ENCODE data around the gene KCNN4.

Gene KCNN4

GRCh38 chr19:43779820-43780219 is 953 bp downstream of the KCNN4 start:
- POLR2A ChIA-PET = interaction anchor here (0.8 kb wide), 1 partner anchor 47 kb away, joined by 3 read pairs; the partner anchor contains the start of gene ZNF283
- CTCF ChIA-PET = interaction anchor here (1.0 to 17.4 kb wide), 4 partner anchors 10 to 225 kb away, joined by 3 to 203 read pairs (median 90); no protein-coding TSS in a partner anchor
- Histone ChIP-seq H3K4me3 (ENCODE audit: low read depth, low read length) (no peak overlapping the region), H3K9me3 (ENCODE audit: control insufficient read depth, insufficient read depth, low read depth, low read length) (no peaks in the 10 kb centered on the region), H3K36me3 (ENCODE audit: control insufficient read depth in 2 of 2, insufficient read depth in 1 of 2, low read length in 2 of 2) (no peaks in the 10 kb centered on the region), H3K4me1 (ENCODE audit: control insufficient read depth, insufficient read depth, low read length) (peaks cover 7% of the 10 kb centered on the region), H3K27ac (ENCODE audit: extremely low read depth, low read depth, low read length) (no peak overlapping the region)
- TF ChIP-seq GLIS1 (tag by site-specific recombination; IDR thresholded peaks at IDR 0.05) (peak; percentile 43; the same call in 1 of the 2 replicates), ZNF398 (tag by site-specific recombination; IDR thresholded peaks at IDR 0.05) (no peak), ZNF777 (tag by site-specific recombination; IDR thresholded peaks at IDR 0.05; ENCODE audit: borderline replicate concordance) (no peak), GLIS2 (tag by site-specific recombination; IDR thresholded peaks at IDR 0.05) (0 out of 2 replicates have a peak, but pooled peaks have one; percentile 14), MYNN (tag by site-specific recombination; IDR thresholded peaks at IDR 0.05; ENCODE audit: borderline replicate concordance) (no peak), RBAK (tag by site-specific recombination; IDR thresholded peaks at IDR 0.05) (no peak), ZNF132 (tag by site-specific recombination; IDR thresholded peaks at IDR 0.05; ENCODE audit: borderline replicate concordance) (no peak)

- Histone ChIP-seq H3K27ac (ENCODE audit: extremely low read depth, low read depth, low read length) (no peak overlapping the region), H3K36me3 (ENCODE audit: control insufficient read depth in 2 of 2, insufficient read depth in 1 of 2, low read length in 2 of 2) (no peaks in the 10 kb centered on the region), H3K9me3 (ENCODE audit: control insufficient read depth, insufficient read depth, low read depth, low read length) (no peaks in the 10 kb centered on the region), H3K4me1 (ENCODE audit: control insufficient read depth, insufficient read depth, low read length) (peaks cover 10% of the 10 kb centered on the region), H3K4me3 (ENCODE audit: low read depth, low read length) (no peak overlapping the region)
- ChIA-PET CTCF (interaction anchor here (0.7 to 17.4 kb wide), 6 partner anchors 13 to 260 kb away, joined by 3 to 203 read pairs (median 4); no protein-coding TSS in a partner anchor), POLR2A (interaction anchor here (0.8 to 2.0 kb wide), 3 partner anchors 25 to 48 kb away, joined by 3 to 6 read pairs (median 3); partner anchors contain the start of genes SMG9 and ZNF283)
- TF ChIP-seq ZNF266 (tag by site-specific recombination; IDR thresholded peaks at IDR 0.05; ENCODE audit: low read depth) (no peak), ZBTB10 (tag by site-specific recombination; IDR thresholded peaks at IDR 0.05) (peak; percentile 38; the same call in 1 of the 2 replicates), TRIM28 (IDR thresholded peaks at IDR 0.05; ENCODE audit: borderline replicate concordance, low read length) (no peak), ZNF19 (tag by site-specific recombination; IDR thresholded peaks at IDR 0.05; ENCODE audit: low read depth) (no peak), BCL11A (tag by site-specific recombination; IDR thresholded peaks at IDR 0.05; ENCODE audit: low read depth) (0 out of 2 replicates have a peak, but pooled peaks have one; percentile 51), ZNF530 (tag by site-specific recombination; IDR thresholded peaks at IDR 0.05; ENCODE audit: low read depth) (no peak), ZNF521 (tag by site-specific recombination; IDR thresholded peaks at IDR 0.05) (0 out of 2 replicates have a peak, but pooled peaks have one; percentile 51), ZNF324 (tag by site-specific recombination; IDR thresholded peaks at IDR 0.05) (no peak), YY1 (tag by site-specific recombination; IDR thresholded peaks at IDR 0.05) (no peak), ZBTB17 (tag by site-specific recombination; IDR thresholded peaks at IDR 0.05) (no peak), ZNF155 (tag by site-specific recombination; IDR thresholded peaks at IDR 0.05) (no peak), ZNF148 (tag by site-specific recombination; IDR thresholded peaks at IDR 0.05; ENCODE audit: borderline replicate concordance) (0 out of 2 replicates have a peak, but pooled peaks have one; percentile 42), HOXD13 (CRISPR knock-in tag; IDR thresholded peaks at IDR 0.05; ENCODE audit: borderline replicate concordance) (no peak)
- TF ChIP-seq, protein P1, sequence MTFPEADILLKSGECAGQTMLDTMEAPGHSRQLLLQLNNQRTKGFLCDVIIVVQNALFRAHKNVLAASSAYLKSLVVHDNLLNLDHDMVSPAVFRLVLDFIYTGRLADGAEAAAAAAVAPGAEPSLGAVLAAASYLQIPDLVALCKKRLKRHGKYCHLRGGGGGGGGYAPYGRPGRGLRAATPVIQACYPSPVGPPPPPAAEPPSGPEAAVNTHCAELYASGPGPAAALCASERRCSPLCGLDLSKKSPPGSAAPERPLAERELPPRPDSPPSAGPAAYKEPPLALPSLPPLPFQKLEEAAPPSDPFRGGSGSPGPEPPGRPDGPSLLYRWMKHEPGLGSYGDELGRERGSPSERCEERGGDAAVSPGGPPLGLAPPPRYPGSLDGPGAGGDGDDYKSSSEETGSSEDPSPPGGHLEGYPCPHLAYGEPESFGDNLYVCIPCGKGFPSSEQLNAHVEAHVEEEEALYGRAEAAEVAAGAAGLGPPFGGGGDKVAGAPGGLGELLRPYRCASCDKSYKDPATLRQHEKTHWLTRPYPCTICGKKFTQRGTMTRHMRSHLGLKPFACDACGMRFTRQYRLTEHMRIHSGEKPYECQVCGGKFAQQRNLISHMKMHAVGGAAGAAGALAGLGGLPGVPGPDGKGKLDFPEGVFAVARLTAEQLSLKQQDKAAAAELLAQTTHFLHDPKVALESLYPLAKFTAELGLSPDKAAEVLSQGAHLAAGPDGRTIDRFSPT (tag by site-specific recombination; IDR thresholded peaks at IDR 0.05) = peak; percentile 96
- TF ChIP-seq, protein P2, sequence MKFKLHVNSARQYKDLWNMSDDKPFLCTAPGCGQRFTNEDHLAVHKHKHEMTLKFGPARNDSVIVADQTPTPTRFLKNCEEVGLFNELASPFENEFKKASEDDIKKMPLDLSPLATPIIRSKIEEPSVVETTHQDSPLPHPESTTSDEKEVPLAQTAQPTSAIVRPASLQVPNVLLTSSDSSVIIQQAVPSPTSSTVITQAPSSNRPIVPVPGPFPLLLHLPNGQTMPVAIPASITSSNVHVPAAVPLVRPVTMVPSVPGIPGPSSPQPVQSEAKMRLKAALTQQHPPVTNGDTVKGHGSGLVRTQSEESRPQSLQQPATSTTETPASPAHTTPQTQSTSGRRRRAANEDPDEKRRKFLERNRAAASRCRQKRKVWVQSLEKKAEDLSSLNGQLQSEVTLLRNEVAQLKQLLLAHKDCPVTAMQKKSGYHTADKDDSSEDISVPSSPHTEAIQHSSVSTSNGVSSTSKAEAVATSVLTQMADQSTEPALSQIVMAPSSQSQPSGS (tag by site-specific recombination; IDR thresholded peaks at IDR 0.05; ENCODE audit: low read depth) = no peak
These were observed 1.5 kb downstream of the KCNN4 start for GRCh38 chr19:43779147-43779819.
